GM12875 (cell line): ENCODE results near the gene RNF112.
"Not testable (repeated sequence)": the region's sequence is repeated elsewhere in the genome, so short reads cannot be mapped to it uniquely, and the experiment has no call there.

Source experiments
- H3K4me3 ChIP-seq: one replicate; pipeline ENCODE4 v1.5.1; 2011; ENCODE audit warnings: low read depth, low read length, control low read depth
- TF ChIP-seq, protein P1 (sequence below): IDR thresholded peaks from 2 replicates; pipeline ENCODE4 v1.5.1; 2011; ENCODE audit warnings: low read depth, mild to moderate bottlenecking, control low read depth, inconsistent platforms, low read length, moderate library complexity, borderline replicate concordance; ENCODE audit not compliant: insufficient read depth

Gene RNF112

DNA sequence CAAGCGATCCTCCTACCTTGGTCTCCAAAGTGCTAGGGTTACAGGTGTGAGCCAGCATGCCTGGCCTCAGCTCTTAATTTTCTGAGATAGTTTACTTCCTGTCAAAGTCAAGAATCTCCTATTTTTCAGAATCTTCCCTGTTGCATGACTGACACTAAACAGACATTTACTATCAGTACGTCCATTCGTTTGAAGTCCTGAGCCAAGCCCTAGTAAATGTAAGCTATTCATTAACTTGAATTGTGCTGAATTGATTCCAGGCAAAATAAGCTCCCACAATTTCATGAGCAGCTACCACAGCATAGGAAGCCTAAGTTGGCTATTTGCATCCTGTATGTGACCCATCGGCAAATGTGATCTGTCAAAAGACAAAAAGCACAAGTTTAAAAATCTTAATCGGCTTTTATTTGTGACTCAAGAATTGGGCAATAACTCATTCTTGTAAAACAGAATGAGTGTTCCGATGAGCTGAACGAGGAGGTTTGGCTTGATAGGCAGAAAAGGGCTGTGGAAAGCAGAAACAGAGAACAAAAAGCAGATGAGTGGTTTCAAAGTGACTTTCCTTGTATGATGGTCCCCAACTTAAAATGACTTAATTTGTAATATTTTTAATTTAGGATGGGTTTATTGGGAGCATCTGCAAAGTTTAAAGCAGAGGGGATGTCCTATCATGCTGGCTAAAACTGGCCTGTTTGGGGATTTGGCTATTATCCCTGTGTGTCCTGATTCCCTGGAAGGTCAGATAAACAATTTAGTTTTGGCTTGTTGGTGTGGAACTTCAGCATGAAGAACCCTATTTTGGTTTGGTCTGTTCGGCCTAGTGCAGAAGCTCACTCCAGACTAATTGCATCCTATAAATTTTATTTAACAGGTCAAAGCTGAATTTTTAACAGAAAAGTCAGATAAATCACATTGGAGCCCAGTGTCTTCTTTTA is 14.2 kb downstream of the RNF112 start:
- H3K4me3 ChIP-seq: no peak overlapping the region
- TF ChIP-seq, protein P1, sequence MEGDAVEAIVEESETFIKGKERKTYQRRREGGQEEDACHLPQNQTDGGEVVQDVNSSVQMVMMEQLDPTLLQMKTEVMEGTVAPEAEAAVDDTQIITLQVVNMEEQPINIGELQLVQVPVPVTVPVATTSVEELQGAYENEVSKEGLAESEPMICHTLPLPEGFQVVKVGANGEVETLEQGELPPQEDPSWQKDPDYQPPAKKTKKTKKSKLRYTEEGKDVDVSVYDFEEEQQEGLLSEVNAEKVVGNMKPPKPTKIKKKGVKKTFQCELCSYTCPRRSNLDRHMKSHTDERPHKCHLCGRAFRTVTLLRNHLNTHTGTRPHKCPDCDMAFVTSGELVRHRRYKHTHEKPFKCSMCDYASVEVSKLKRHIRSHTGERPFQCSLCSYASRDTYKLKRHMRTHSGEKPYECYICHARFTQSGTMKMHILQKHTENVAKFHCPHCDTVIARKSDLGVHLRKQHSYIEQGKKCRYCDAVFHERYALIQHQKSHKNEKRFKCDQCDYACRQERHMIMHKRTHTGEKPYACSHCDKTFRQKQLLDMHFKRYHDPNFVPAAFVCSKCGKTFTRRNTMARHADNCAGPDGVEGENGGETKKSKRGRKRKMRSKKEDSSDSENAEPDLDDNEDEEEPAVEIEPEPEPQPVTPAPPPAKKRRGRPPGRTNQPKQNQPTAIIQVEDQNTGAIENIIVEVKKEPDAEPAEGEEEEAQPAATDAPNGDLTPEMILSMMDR: no peak

- TF ChIP-seq, protein P1: no peak
- no peak overlapping the region for H3K4me3 ChIP-seq
These were observed 15.6 kb downstream of the RNF112 start for GRCh38 chr17:19426631-19427030.

GRCh38 chr17:19431691-19432090 is 20.7 kb downstream of the RNF112 start:
- TF ChIP-seq, protein P1: no peak

GRCh38 chr17:19433255-19433654 is 22.2 kb downstream of the RNF112 start:
- TF ChIP-seq, protein P1: no peak
- H3K4me3 ChIP-seq: no peak overlapping the region

More at GRCh38 chr17:19431691-19432090, 20.7 kb downstream of the RNF112 start:
- H3K4me3 ChIP-seq: no peak overlapping the region

DNA sequence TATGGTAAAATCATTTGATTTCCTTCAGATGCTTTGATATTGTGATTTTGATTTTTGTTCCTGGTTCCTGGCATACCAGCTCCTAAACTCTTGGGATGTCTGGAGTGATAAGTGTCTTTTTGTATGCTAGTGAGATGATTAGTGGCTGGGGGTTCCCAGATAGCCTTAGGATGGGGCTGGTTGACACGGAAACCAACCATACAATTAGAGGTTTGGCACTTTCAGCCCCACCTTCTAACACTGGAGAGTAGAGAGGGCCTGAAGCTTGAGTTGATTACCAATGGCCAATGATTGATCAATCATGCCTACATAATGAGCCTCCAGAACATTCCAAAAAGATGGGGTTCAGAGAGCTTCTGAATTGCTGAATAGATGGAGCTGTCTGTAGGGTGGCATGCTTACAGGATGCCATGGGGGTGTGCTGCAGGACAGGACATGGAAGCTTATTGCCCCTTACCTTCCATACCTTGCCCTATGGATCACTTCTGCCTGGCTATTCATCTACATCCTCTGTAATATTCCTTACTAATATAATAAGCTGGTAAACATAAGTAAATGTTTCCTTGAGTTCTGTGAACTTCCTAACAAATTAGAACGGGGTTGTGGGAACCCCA is 22.8 kb downstream of the RNF112 start:
- TF ChIP-seq, protein P1: no peak
- no peak overlapping the region for H3K4me3 ChIP-seq

GRCh38 chr17:19440421-19440820 is 29.4 kb downstream of the RNF112 start:
- TF ChIP-seq, protein P1: no peak
- H3K4me3 ChIP-seq: no peak overlapping the region

- H3K4me3 ChIP-seq: not testable (repeated sequence)
These were observed 30.3 kb downstream of the RNF112 start for GRCh38 chr17:19441288-19441687.
